HUDEP-2 (cell line): ENCODE measurements around the gene WNT16.

ENCODE experiments used
- DNase-seq, 76 experiments: peaks; one replicate each; lab custom pipeline; 2025; ENCODE audit not compliant: unreplicated experiment in 76 of 76; lab: John Stamatoyannopoulos, UW

WNT16 gene

GRCh38 chr7:121342631-121343030, 13.8 kb downstream of the WNT16 start:
- no peak for DNase-seq

- DNase-seq, result no peak
These were observed 14.5 kb downstream of the WNT16 start for GRCh38 chr7:121343302-121343701.

- no peak for DNase-seq
These were observed 15.3 kb downstream of the WNT16 start for GRCh38 chr7:121344093-121344492.

- DNase-seq, result no peak
These were observed 15.7 kb downstream of the WNT16 start for GRCh38 chr7:121344497-121344896.

GRCh38 chr7:121351682-121352081, 22.9 kb downstream of the WNT16 start:
- no peak for DNase-seq

GRCh38 chr7:121352323-121352722, 23.5 kb downstream of the WNT16 start:
- DNase-seq, result no peak

- DNase-seq, result no peak
These were observed 26.8 kb downstream of the WNT16 start for GRCh38 chr7:121355574-121355973.

- DNase-seq, result no peak
These were observed 31.8 kb downstream of the WNT16 start for GRCh38 chr7:121360564-121360963.

GRCh38 chr7:121366852-121367431, 38.1 kb downstream of the WNT16 start:
- peak in 8 of 76 experiments; percentile 9 to 21 (median 12) for DNase-seq

GRCh38 chr7:121369462-121369861, 40.7 kb downstream of the WNT16 start:
- peak in 1 of 76 experiments; percentile 1 for DNase-seq

GRCh38 chr7:121371367-121371766, 42.6 kb downstream of the WNT16 start:
- DNase-seq, result no peak

- no peak for DNase-seq
These were observed 43.1 kb downstream of the WNT16 start for GRCh38 chr7:121371883-121372282.

- no peak for DNase-seq
These were observed 43.7 kb downstream of the WNT16 start for GRCh38 chr7:121372376-121373010.

GRCh38 chr7:121373177-121373576, 44.4 kb downstream of the WNT16 start:
- no peak for DNase-seq

GRCh38 chr7:121376979-121377378, 48.2 kb downstream of the WNT16 start:
- DNase-seq, result no peak

GRCh38 chr7:121379930-121380329, 51.1 kb downstream of the WNT16 start:
- no peak for DNase-seq

GRCh38 chr7:121382473-121382872, 53.7 kb downstream of the WNT16 start:
- DNase-seq, result no peak

- peak in 1 of 76 experiments; percentile 3 for DNase-seq
These were observed 54.6 kb downstream of the WNT16 start for GRCh38 chr7:121383235-121383910.

GRCh38 chr7:121384265-121384664, 55.5 kb downstream of the WNT16 start:
- DNase-seq, result no peak

- no peak for DNase-seq
These were observed 56.4 kb downstream of the WNT16 start for GRCh38 chr7:121385056-121385799.

- DNase-seq, result no peak
These were observed 57.0 kb downstream of the WNT16 start for GRCh38 chr7:121385800-121386179.
